ENCODE measurements around the gene DLD.

GRCh38 chr7:107969856-107970255 lies 78.9 kb downstream of the DLD start:
- no peak for TF ChIP-seq CTCF (IDR thresholded peaks at IDR 0.05)
- no peak for TF ChIP-seq POLR2A (IDR thresholded peaks at IDR 0.05)
- no peak for TF ChIP-seq POLR2AphosphoS5 (IDR thresholded peaks at IDR 0.05)
